Camera-type eye (tissue), 1 donor: Measurements from ENCODE around the gene SLPI. TPM values are rescaled to one million over a fixed set of nuclear protein-coding genes. Genes with fewer than 3 reads are reported as not detected.

Experiments
- total RNA-seq: library from RNA; depleted of rRNA; stranded (reverse); fragments of >200 nt; gene quantifications from one replicate; pipeline ENCODE4 v1.2.3, GENCODE V29; 2014

The SLPI gene
- 61.1 TPM for total RNA-seq

GRCh38 chr20:45254383-45255262, at the start of gene SLPI:
TSS of gene SLPI (minus strand) at chr20:45254564. CDS start at chr20:45254543, 21 bp downstream.

GRCh38 chr20:45221076-45221475, 33.3 kb downstream of the SLPI start, which contains the start of gene SEMG2:
TSS of gene SEMG2 (plus strand) at chr20:45221373. CDS start at chr20:45221390, 17 bp downstream.

GRCh38 chr20:45206725-45207124, 47.6 kb downstream of the SLPI start, which contains the start of gene SEMG1:
TSS of gene SEMG1 (plus strand) at chr20:45207033. CDS start at chr20:45207054, 21 bp downstream.

Other genes with a start within 250 kb of the SLPI start
- 1.5 TPM for gene KCNS1, start 153.4 kb downstream of the SLPI start, total RNA-seq
- not detected for gene WFDC5, start 139.4 kb downstream of the SLPI start, total RNA-seq
- gene WFDC12, start 130.1 kb downstream of the SLPI start, total RNA-seq = not detected
- not detected for gene PI3, start 79.7 kb downstream of the SLPI start, total RNA-seq
- not detected for gene SEMG1, start 47.5 kb downstream of the SLPI start, total RNA-seq
- gene SEMG2, start 33.2 kb downstream of the SLPI start, total RNA-seq = not detected
- not detected for gene RBPJL, start 52.3 kb upstream of the SLPI start, total RNA-seq
- 11.4 TPM for gene MATN4, start 53.7 kb upstream of the SLPI start, total RNA-seq
- 42.4 TPM for gene SDC4, start 93.9 kb upstream of the SLPI start, total RNA-seq
- 32.8 TPM for gene SYS1, start 108.6 kb upstream of the SLPI start, total RNA-seq
- gene TP53TG5, start 123.8 kb upstream of the SLPI start, total RNA-seq = not detected
- 13.4 TPM for gene DBNDD2, start 153.7 kb upstream of the SLPI start, total RNA-seq
- gene PIGT, start 161.6 kb upstream of the SLPI start, total RNA-seq = 26.3 TPM
- gene WFDC2, start 215.2 kb upstream of the SLPI start, total RNA-seq = 2.4 TPM